Breast epithelium (tissue), 4 donors: ENCODE measurements around the gene STARD9. TPM values are rescaled to one million over a fixed set of nuclear protein-coding genes. Genes with fewer than 3 reads are reported as not detected.

Experiments used
- DNase-seq, 2 donors: peaks; one replicate each; pipeline ENCODE4 v3.0.0-alpha.2; 2019; ENCODE audit warnings: low spot score in 2 of 2
- H3K27ac ChIP-seq, 2 donors: fragments of 200-600 bp; sonication (generic) in 1 of 2; one replicate each; pipeline ENCODE4 v1.5.1; 2016 to 2019; ENCODE audit warnings: mild to moderate bottlenecking in 1 of 2
- H3K27me3 ChIP-seq, 2 donors: fragments of 200-600 bp; sonication (generic) in 1 of 2; one replicate each; pipeline versions ENCODE4 v1.5.1 to v1.6.0; 2017 to 2019; ENCODE audit warnings: control low read depth in 1 of 2, mild to moderate bottlenecking in 1 of 2
- H3K36me3 ChIP-seq: fragments of 200-600 bp; one replicate; pipeline ENCODE4 v1.5.1; 2019
- H3K4me1 ChIP-seq, 2 donors: fragments of 200-600 bp; sonication (generic); one replicate each; pipeline ENCODE4 v1.5.1; 2016 to 2019; ENCODE audit warnings: control low read depth in 1 of 2
- H3K4me3 ChIP-seq, 3 donors: fragments of 200-600 bp; sonication (generic); 1 replicate in 2 of 3; 2 replicates in 1 of 3; pipeline ENCODE4 v1.5.1; 2016 to 2019; ENCODE audit warnings: mild to moderate bottlenecking in 3 of 3, moderate library complexity in 2 of 3
- H3K9me3 ChIP-seq, 2 donors: fragments of 200-600 bp; sonication (generic) in 1 of 2; one replicate each; pipeline ENCODE4 v1.5.1; 2016 to 2019; ENCODE audit warnings: control low read depth in 1 of 2
- POLR2A ChIP-seq: fragments of 450-650 bp; IDR thresholded peaks from one replicate; pipeline ENCODE4 v1.6.1; 2016; ENCODE audit warnings: antibody characterized with exemption, mild to moderate bottlenecking, moderate library complexity
- POLR2AphosphoS5 ChIP-seq, 3 donors: sonication (generic); formaldehyde crosslinking; IDR thresholded peaks; one replicate each; pipeline ENCODE4 v1.6.1; 2017; ENCODE audit warnings: antibody characterized with exemption in 3 of 3
- intact Hi-C: fragments of 100-400 bp; cut with DNase I; formaldehyde crosslinking; loops from one replicate; pipeline ENCODE4 v1.15.1; 2023; ENCODE audit warnings: low total_unique reads
- total RNA-seq, 3 donors: library from RNA; depleted of rRNA; stranded (reverse); fragments of >200 nt; gene quantifications; one replicate each; pipeline ENCODE4 v1.1.0, GENCODE V29; 2016
- TF ChIP-seq, protein P1 (sequence below), 3 donors: fragments of 450-650 bp; IDR thresholded peaks; one replicate each; pipeline ENCODE4 v1.5.1; 2016 to 2017; ENCODE audit warnings: antibody characterized with exemption in 3 of 3, mild to moderate bottlenecking in 3 of 3, moderate library complexity in 3 of 3

Gene STARD9
- total RNA-seq, 3 donors from 2014 or later, result 18.6 to 27.9 (median 27.5) TPM

GRCh38 chr15:42736793-42737528 is 161.6 kb downstream of the STARD9 start, which contains the start of gene CDAN1:
Gene CDAN1, minus strand, starts transcription at chr15:42737128. Its CDS starts 26 bp downstream, at chr15:42737102.
- Histone ChIP-seq H3K4me3 (peak within 1 kb of the TSS; percentile 85 to 99 (median 85)), H3K4me1 (peaks cover 0 to 6% of the 10 kb centered on the region in 2 donors), H3K9me3 (no peaks in the 10 kb centered on the region), H3K27ac (peak within 1 kb of the TSS; percentile 85 to 89), H3K27me3 (no peaks in the 10 kb centered on the region), H3K36me3 (no peaks in the 10 kb centered on the region)
- intact Hi-C loops, result no loop called here
- TF ChIP-seq POLR2A (peak; percentile 33), POLR2AphosphoS5 (IDR thresholded peaks at IDR 0.05) (peak in 2 of 3 donors; percentile 21 to 42)
- TF ChIP-seq, protein P1, sequence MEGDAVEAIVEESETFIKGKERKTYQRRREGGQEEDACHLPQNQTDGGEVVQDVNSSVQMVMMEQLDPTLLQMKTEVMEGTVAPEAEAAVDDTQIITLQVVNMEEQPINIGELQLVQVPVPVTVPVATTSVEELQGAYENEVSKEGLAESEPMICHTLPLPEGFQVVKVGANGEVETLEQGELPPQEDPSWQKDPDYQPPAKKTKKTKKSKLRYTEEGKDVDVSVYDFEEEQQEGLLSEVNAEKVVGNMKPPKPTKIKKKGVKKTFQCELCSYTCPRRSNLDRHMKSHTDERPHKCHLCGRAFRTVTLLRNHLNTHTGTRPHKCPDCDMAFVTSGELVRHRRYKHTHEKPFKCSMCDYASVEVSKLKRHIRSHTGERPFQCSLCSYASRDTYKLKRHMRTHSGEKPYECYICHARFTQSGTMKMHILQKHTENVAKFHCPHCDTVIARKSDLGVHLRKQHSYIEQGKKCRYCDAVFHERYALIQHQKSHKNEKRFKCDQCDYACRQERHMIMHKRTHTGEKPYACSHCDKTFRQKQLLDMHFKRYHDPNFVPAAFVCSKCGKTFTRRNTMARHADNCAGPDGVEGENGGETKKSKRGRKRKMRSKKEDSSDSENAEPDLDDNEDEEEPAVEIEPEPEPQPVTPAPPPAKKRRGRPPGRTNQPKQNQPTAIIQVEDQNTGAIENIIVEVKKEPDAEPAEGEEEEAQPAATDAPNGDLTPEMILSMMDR (IDR thresholded peaks at IDR 0.05), result no peak
- peak; percentile 81 to 89 for DNase-seq

GRCh38 chr15:42737529-42738328 is 162.3 kb downstream of the STARD9 start:
- DNase-seq, result no peak
- peak overlapping the region; percentile 85 to 89 for H3K27ac ChIP-seq
- intact Hi-C loops, result no loop called here
- H3K27me3 ChIP-seq, result no peaks in the 10 kb centered on the region
- H3K9me3 ChIP-seq, result no peaks in the 10 kb centered on the region
- TF ChIP-seq, protein P1 (IDR thresholded peaks at IDR 0.05), result peak in 1 of 3 donors; percentile 17
- TF ChIP-seq POLR2AphosphoS5 (IDR thresholded peaks at IDR 0.05), result no peak
- TF ChIP-seq POLR2A, result no peak
- no peaks in the 10 kb centered on the region for H3K36me3 ChIP-seq
- peak overlapping the region; percentile 85 to 99 (median 85) for H3K4me3 ChIP-seq
- peaks cover 0 to 6% of the 10 kb centered on the region in 2 donors for H3K4me1 ChIP-seq

DNA sequence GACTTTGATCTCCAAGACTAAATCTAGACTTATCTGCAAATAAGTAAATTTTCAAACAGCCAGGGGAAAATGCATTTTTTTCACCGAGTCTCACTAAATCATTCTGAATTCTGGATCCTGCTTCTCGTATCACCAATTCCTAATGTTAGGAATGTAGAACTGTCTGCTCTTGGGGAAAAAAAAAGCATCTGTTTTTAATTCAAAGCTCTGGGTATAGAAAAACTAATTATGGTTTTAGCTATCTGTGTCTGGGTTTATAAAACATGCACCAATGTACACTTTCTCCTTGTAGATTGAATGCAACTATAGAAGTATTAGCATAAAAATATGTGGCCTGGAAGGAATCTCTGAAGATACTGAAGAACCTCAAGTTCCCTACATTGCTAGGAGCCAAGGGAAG is 166.3 kb downstream of the STARD9 start:
- Histone ChIP-seq H3K4me3 (no peak overlapping the region), H3K27me3 (no peaks in the 10 kb centered on the region), H3K27ac (no peak overlapping the region), H3K36me3 (no peaks in the 10 kb centered on the region), H3K9me3 (no peaks in the 10 kb centered on the region), H3K4me1 (no peaks in the 10 kb centered on the region)
- TF ChIP-seq, protein P1 (IDR thresholded peaks at IDR 0.05), result no peak
- TF ChIP-seq POLR2A (no peak), POLR2AphosphoS5 (IDR thresholded peaks at IDR 0.05) (no peak)
- no peak for DNase-seq
- intact Hi-C loops, result loop anchor here (5.0 kb wide), 1 partner anchor 466 kb away; no protein-coding TSS in a partner anchor

GRCh38 chr15:42742149-42742548 is 166.7 kb downstream of the STARD9 start:
- TF ChIP-seq, protein P1 (IDR thresholded peaks at IDR 0.05), result no peak
- TF ChIP-seq POLR2AphosphoS5 (IDR thresholded peaks at IDR 0.05) (no peak), POLR2A (no peak)
- H3K4me3 ChIP-seq, result no peak overlapping the region
- H3K27ac ChIP-seq, result no peak overlapping the region
- no peak for DNase-seq
- no peaks in the 10 kb centered on the region for H3K27me3 ChIP-seq
- intact Hi-C loops, result loop anchor here (5.0 kb wide), 1 partner anchor 465 kb away; no protein-coding TSS in a partner anchor
- H3K4me1 ChIP-seq, result no peaks in the 10 kb centered on the region
- no peaks in the 10 kb centered on the region for H3K9me3 ChIP-seq
- no peaks in the 10 kb centered on the region for H3K36me3 ChIP-seq
